GM11168 (cell line): ENCODE data around the gene SKIC2.
"Not testable (repeated sequence)": the region's sequence is repeated elsewhere in the genome, so short reads cannot be mapped to it uniquely, and the experiment has no call there.

Experiments
- in situ Hi-C: fragments of 300-500 bp; cut with MboI; formaldehyde crosslinking; loops from one replicate; pipeline ENCODE4 v1.12.0; 2022; ENCODE audit warnings: low sequenced_read_pairs; ENCODE audit not compliant: unreplicated experiment

SKIC2 gene

GRCh38 chr6:31958741-31959739 is at the start of gene SKIC2, which contains the start of gene NELFE:
Gene SKIC2 (plus strand): TSS chr6:31959175. CDS start chr6:31959193, 18 bp downstream.
Gene NELFE (minus strand): TSS chr6:31958971. CDS start chr6:31958446, 525 bp downstream.
- in situ Hi-C loops: no loop called here

GRCh38 chr6:31909298-31909697 is 49.7 kb upstream of the SKIC2 start:
- in situ Hi-C loops: not testable (repeated sequence)

- in situ Hi-C loops: no loop called here
These were observed 47.0 kb upstream of the SKIC2 start for GRCh38 chr6:31911826-31912585.

GRCh38 chr6:31915351-31915750 is 43.6 kb upstream of the SKIC2 start:
- in situ Hi-C loops: no loop called here

GRCh38 chr6:31915756-31916155 is 43.2 kb upstream of the SKIC2 start:
- in situ Hi-C loops: no loop called here

GRCh38 chr6:31918069-31918720 is 40.8 kb upstream of the SKIC2 start:
- in situ Hi-C loops: no loop called here

- in situ Hi-C loops: no loop called here
These were observed 39.2 kb upstream of the SKIC2 start for GRCh38 chr6:31919624-31920303.

GRCh38 chr6:31920811-31921210 is 38.2 kb upstream of the SKIC2 start:
- in situ Hi-C loops: no loop called here

GRCh38 chr6:31922942-31923341 is 36.0 kb upstream of the SKIC2 start:
- in situ Hi-C loops: no loop called here

- in situ Hi-C loops: no loop called here
These were observed 31.6 kb upstream of the SKIC2 start, which contains the start of gene C2 for GRCh38 chr6:31927242-31927862. Gene C2 (plus strand): TSS chr6:31927717. CDS start chr6:31927753, 36 bp downstream.

- in situ Hi-C loops: no loop called here
These were observed 30.9 kb upstream of the SKIC2 start for GRCh38 chr6:31927863-31928671.

GRCh38 chr6:31928672-31928939 is 30.4 kb upstream of the SKIC2 start:
- in situ Hi-C loops: no loop called here

GRCh38 chr6:31930962-31931361 is 28.0 kb upstream of the SKIC2 start:
- in situ Hi-C loops: no loop called here

- in situ Hi-C loops: not testable (repeated sequence)
These were observed 26.8 kb upstream of the SKIC2 start for GRCh38 chr6:31932137-31932536.

GRCh38 chr6:31933537-31933936 is 25.4 kb upstream of the SKIC2 start:
- in situ Hi-C loops: no loop called here

GRCh38 chr6:31935021-31935420 is 24.0 kb upstream of the SKIC2 start:
- in situ Hi-C loops: no loop called here

GRCh38 chr6:31935823-31936222 is 23.2 kb upstream of the SKIC2 start:
- in situ Hi-C loops: no loop called here

GRCh38 chr6:31940256-31940664 is 18.7 kb upstream of the SKIC2 start:
- in situ Hi-C loops: no loop called here

GRCh38 chr6:31943742-31944141 is 15.2 kb upstream of the SKIC2 start:
- in situ Hi-C loops: no loop called here
